Measurements from ENCODE around the gene TBL1XR1.

The TBL1XR1 gene

DNA sequence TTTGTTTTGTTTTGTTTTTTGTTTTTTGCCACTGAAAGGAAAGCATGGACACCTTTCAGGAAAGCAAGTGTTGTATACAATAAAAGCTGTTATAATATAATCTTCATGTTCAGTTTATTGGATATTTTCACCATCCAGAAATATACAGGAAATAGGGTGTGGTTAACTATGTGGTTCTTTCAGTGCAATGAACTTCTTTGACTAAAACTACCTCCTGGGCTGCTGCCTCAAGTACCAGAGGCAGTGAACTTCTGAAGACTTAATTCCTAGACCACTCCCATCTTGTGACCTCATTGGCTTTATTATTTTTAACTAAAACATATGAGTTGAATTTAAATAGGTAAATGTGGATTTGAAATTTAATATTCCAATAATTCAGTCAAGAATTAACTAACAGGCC is 27.1 kb upstream of the TBL1XR1 start:
- Histone ChIP-seq H3K4me3 (ENCODE audit: low read length) (no peak overlapping the region), H3K9ac (ENCODE audit: low read length) (no peak overlapping the region), H3K4me1 (ENCODE audit: control insufficient read depth, insufficient read depth, low read length) (peaks cover 2% of the 10 kb centered on the region), H3K9me3 (ENCODE audit: control insufficient read depth, low read length) (no peaks in the 10 kb centered on the region), H3K27me3 (replicated peaks; ENCODE audit: control insufficient read depth, insufficient read depth, low read length) (no peaks in the 10 kb centered on the region), H3K36me3 (ENCODE audit: control insufficient read depth, insufficient read depth, low read length, severe bottlenecking) (no peaks in the 10 kb centered on the region)
- no peak for DNase-seq (ENCODE audit: low read depth)

DNA sequence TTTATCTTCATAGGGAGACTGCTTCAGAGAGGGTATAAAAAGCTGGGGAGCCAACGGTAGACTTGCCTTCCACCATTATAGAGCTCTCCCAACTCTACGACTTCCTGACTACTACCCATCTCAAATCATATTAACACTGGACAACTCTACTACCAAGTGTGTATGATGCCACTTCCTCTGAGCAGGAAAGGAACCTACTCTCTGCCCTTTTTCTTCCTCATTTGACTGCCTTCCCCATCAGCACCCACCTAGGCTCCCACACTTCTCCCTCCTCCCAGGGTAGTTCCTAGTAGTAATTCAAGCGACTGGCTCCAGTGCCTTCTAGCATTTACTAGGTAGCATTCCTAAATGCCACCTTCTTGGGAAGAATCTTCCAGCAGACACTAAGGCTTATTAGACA is 24.5 kb upstream of the TBL1XR1 start:
- Histone ChIP-seq H3K4me3 (ENCODE audit: low read length) (no peak overlapping the region), H3K4me1 (ENCODE audit: control insufficient read depth, insufficient read depth, low read length) (no peaks in the 10 kb centered on the region), H3K36me3 (ENCODE audit: control insufficient read depth, insufficient read depth, low read length, severe bottlenecking) (no peaks in the 10 kb centered on the region), H3K27me3 (replicated peaks; ENCODE audit: control insufficient read depth, insufficient read depth, low read length) (no peaks in the 10 kb centered on the region), H3K9me3 (ENCODE audit: control insufficient read depth, low read length) (no peaks in the 10 kb centered on the region), H3K9ac (ENCODE audit: low read length) (no peak overlapping the region)
- no peak for DNase-seq (ENCODE audit: low read depth)

DNA sequence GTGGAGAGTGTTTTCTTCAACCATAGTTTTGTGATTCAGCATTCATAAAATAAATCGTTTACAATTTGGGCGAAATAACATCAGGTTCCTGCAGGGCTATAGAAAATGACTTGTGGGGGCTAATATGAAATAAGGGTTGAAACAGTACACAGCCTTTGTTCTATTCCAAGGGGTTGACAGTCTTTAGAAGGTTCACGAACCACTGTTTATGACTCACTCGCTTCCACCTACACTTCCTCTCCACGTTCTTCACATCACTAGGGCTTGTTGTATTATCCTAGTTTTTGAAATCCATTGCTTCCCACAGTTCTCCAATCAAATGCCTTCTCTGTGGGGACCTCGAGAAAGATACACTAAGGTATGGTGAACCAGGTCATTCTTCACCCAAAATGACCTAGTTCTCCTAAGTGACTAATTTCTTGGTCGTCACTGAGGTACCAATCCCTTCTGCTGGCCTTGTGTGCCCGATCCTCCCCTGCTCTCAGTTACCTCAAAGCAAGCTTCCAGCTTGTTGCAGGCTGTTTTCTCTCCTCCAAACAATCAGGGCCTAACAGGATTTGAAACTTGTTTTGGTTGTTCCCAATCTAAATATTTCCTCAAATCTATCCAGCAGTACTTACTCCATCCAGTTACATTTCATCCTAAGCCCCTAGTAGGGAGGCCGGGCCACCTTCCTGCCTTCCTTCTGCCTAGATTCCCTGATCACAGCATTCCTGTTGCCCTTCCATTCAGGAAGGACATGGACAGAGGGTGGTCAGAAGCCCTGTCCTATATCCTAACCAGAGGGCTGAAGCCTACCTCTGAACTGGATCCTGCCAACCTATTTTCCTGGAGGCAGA is 23.1 kb upstream of the TBL1XR1 start:
- Histone ChIP-seq H3K9ac (ENCODE audit: low read length) (no peak overlapping the region), H3K9me3 (ENCODE audit: control insufficient read depth, low read length) (no peaks in the 10 kb centered on the region), H3K4me3 (ENCODE audit: low read length) (no peak overlapping the region), H3K4me1 (ENCODE audit: control insufficient read depth, insufficient read depth, low read length) (no peaks in the 10 kb centered on the region), H3K36me3 (ENCODE audit: control insufficient read depth, insufficient read depth, low read length, severe bottlenecking) (no peaks in the 10 kb centered on the region), H3K27me3 (replicated peaks; ENCODE audit: control insufficient read depth, insufficient read depth, low read length) (no peaks in the 10 kb centered on the region)
- DNase-seq (ENCODE audit: low read depth) = no peak

DNA sequence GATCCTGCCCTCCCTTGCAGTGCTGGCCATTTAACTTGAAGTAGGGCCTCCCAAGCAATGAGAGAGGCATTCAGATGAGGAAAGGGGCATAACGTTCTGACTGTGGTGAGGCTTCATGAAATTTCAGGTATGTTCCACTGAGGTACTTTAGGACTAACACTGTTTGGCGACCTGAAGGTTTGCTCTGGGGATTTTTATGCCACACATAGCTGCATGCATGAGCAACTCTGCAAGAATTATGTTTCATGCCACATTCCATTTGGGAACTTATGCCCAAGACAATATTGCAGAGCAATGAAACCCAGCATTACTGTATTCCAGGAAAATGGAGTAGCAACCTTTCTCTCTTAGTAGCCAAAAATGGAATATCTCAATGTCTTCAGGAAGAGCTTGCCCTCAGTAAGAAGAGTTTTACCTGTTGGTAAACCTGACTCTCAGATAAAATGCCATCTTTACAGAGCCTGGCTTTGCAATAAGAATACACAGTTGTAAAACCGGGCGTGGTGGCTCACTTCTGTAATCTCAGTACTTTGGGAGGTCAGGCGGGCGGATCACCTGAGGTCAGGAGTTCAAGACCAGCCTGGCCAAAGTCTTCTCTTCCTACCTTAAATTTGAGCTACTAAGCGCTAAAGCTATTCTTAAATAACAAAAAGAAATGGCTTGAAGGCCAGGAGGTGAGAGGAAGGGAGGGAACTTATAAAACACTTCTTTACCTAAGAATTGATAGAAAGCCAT is 16.7 kb upstream of the TBL1XR1 start:
- DNase-seq (ENCODE audit: low read depth) = peak; percentile 43

DNA sequence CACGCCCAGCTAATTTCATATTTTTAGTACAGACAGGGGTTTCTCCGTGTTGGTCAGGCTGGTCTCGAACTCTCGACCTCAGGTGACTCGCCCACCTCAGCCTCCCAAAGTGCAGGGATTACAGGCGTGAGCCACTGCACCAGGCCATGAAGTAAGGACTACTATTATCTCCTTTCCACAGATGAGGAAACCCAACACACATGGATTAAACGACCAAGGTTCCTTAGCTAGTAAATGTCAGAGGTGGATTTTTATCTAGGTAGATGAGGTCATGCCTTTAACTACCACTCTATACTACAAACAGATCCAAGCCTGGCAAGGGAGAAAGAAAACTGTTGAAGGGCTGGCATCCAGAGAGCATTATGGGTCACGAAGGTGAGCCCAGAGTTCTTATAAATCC is 15.5 kb upstream of the TBL1XR1 start:
- no peak for DNase-seq (ENCODE audit: low read depth)
- no peak overlapping the region for H3K9ac ChIP-seq (ENCODE audit: low read length)
- no peaks in the 10 kb centered on the region for H3K27me3 ChIP-seq (replicated peaks; ENCODE audit: control insufficient read depth, insufficient read depth, low read length)
- H3K36me3 ChIP-seq (ENCODE audit: control insufficient read depth, insufficient read depth, low read length, severe bottlenecking) = no peaks in the 10 kb centered on the region
- H3K4me1 ChIP-seq (ENCODE audit: control insufficient read depth, insufficient read depth, low read length) = peaks cover 6% of the 10 kb centered on the region
- no peaks in the 10 kb centered on the region for H3K9me3 ChIP-seq (ENCODE audit: control insufficient read depth, low read length)
- no peak overlapping the region for H3K4me3 ChIP-seq (ENCODE audit: low read length)

More for the DNA sequence above, 16.7 kb upstream of the TBL1XR1 start:
- H3K4me1 ChIP-seq (ENCODE audit: control insufficient read depth, insufficient read depth, low read length) = peaks cover 6% of the 10 kb centered on the region
- H3K9ac ChIP-seq (ENCODE audit: low read length) = no peak overlapping the region
- no peaks in the 10 kb centered on the region for H3K36me3 ChIP-seq (ENCODE audit: control insufficient read depth, insufficient read depth, low read length, severe bottlenecking)
- no peaks in the 10 kb centered on the region for H3K27me3 ChIP-seq (replicated peaks; ENCODE audit: control insufficient read depth, insufficient read depth, low read length)
- no peak overlapping the region for H3K4me3 ChIP-seq (ENCODE audit: low read length)
- H3K9me3 ChIP-seq (ENCODE audit: control insufficient read depth, low read length) = no peaks in the 10 kb centered on the region

DNA sequence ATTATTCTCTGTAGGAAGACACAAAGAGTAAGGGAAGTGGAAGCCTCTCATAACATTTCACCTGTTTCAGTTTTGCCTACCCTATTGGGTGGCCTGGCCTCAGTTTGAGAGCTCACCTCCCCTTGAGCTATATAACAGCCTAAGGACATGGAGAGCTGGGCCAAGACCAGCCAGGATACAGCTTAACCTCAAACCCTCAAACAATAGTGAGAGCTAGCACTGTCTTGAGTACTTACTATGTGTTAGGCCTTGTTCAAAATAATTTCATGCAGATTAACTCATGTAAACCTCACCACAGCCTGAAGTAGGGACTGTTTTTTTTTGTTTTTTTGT is 15.0 kb upstream of the TBL1XR1 start:
- H3K4me3 ChIP-seq (ENCODE audit: low read length) = no peak overlapping the region
- no peak overlapping the region for H3K9ac ChIP-seq (ENCODE audit: low read length)
- no peak for DNase-seq (ENCODE audit: low read depth)
- no peaks in the 10 kb centered on the region for H3K9me3 ChIP-seq (ENCODE audit: control insufficient read depth, low read length)
- H3K36me3 ChIP-seq (ENCODE audit: control insufficient read depth, insufficient read depth, low read length, severe bottlenecking) = no peaks in the 10 kb centered on the region
- H3K4me1 ChIP-seq (ENCODE audit: control insufficient read depth, insufficient read depth, low read length) = peaks cover 6% of the 10 kb centered on the region
- H3K27me3 ChIP-seq (replicated peaks; ENCODE audit: control insufficient read depth, insufficient read depth, low read length) = no peaks in the 10 kb centered on the region

DNA sequence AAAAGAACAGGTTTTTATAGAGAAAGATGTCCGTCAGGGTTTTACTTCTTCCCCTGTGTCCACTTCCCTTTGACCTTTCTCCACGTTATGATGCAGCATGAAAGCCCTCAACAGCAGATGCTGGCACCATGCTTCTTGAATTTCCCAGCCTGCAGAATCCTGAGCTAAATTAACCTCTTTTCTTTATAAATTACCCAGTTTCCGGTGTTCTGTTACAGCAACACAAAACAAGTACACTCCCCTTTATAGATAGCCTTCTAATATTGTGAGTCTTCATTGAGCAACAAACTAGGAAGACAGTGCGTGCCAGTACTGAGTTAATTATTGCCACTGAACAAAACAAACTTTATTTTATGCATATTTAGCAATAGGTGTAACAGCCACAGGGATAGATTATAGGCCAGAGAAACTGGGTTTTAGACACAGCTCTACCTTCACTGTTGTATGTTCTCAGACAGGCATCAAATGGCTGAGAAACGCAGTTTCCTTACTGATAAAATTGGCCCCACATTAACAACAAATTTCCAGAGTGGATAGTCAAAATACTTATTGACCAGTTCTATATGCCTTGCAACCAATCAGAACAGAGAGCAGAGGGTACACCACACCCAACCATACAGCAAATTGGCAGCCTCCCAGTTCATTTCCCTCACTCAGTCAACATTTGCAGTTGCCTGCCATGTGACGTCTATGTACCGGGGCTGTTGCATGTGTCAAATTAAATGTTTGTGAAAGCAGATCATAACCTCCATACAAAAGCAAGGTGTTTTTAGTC is 14.4 kb upstream of the TBL1XR1 start:
- Histone ChIP-seq H3K27me3 (replicated peaks; ENCODE audit: control insufficient read depth, insufficient read depth, low read length) (no peaks in the 10 kb centered on the region), H3K9ac (ENCODE audit: low read length) (no peak overlapping the region), H3K4me3 (ENCODE audit: low read length) (no peak overlapping the region), H3K9me3 (ENCODE audit: control insufficient read depth, low read length) (no peaks in the 10 kb centered on the region), H3K36me3 (ENCODE audit: control insufficient read depth, insufficient read depth, low read length, severe bottlenecking) (no peaks in the 10 kb centered on the region), H3K4me1 (ENCODE audit: control insufficient read depth, insufficient read depth, low read length) (peaks cover 6% of the 10 kb centered on the region)
- DNase-seq (ENCODE audit: low read depth) = no peak

DNA sequence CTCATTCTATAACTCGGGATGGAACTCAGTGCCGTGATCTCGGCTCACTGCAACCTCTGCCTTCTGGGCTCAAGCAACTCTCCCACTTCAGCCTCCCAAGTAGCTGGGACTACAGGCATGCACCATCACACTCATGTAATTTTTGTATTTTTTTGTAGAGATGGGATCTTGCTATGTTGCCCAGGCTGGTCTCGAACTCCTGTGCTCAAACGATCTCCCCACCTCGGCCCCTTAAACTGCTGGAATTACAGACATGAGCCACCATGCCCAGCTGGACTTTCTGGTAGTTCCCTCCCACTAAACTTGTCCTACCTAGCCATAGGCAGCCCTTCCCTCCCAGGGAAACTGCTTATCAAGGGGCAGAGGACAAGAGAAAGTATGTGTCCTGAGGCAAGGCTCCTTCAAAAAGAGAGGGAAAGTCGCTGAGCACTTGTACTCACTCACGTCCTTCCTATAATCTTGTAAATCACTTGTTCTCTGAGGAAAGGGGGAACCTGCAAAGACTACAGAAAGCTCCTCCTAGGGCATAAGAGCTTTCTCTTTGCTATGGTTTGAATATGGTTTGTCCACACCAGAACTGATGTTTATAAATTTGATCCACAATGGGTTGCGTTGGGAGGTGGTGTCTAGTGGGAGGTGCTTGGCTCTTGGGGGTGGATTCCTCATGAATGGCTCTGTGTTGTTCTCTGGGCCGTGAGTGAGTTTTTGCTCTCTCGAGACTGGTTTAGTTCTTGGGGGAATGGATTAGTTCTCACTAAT is 13.6 kb upstream of the TBL1XR1 start:
- no peak for DNase-seq (ENCODE audit: low read depth)
- Histone ChIP-seq H3K27me3 (replicated peaks; ENCODE audit: control insufficient read depth, insufficient read depth, low read length) (no peaks in the 10 kb centered on the region), H3K9ac (ENCODE audit: low read length) (no peak overlapping the region), H3K9me3 (ENCODE audit: control insufficient read depth, low read length) (no peaks in the 10 kb centered on the region), H3K4me3 (ENCODE audit: low read length) (no peak overlapping the region), H3K4me1 (ENCODE audit: control insufficient read depth, insufficient read depth, low read length) (peaks cover 6% of the 10 kb centered on the region), H3K36me3 (ENCODE audit: control insufficient read depth, insufficient read depth, low read length, severe bottlenecking) (no peaks in the 10 kb centered on the region)

DNA sequence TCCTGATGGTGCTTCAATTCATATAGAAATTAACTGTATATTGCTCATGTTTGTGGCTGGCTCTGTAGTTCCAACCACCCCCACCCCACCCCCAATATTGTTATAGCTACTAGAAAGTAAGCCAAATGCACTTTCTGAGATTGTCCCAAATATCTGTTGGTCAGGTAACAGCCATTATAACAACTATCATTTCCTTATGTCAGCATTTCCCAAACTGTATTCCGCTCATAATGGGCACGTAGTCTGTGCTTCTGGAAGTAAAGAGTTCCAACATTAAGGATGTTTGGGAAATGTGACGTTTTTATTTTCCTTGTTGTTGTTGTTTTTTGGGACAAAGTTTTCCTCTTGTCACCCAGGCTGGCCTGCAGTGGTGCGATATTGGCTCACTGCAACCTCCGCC is 12.2 kb upstream of the TBL1XR1 start:
- H3K4me1 ChIP-seq (ENCODE audit: control insufficient read depth, insufficient read depth, low read length) = peaks cover 6% of the 10 kb centered on the region
- no peaks in the 10 kb centered on the region for H3K9me3 ChIP-seq (ENCODE audit: control insufficient read depth, low read length)
- no peaks in the 10 kb centered on the region for H3K27me3 ChIP-seq (replicated peaks; ENCODE audit: control insufficient read depth, insufficient read depth, low read length)
- H3K36me3 ChIP-seq (ENCODE audit: control insufficient read depth, insufficient read depth, low read length, severe bottlenecking) = no peaks in the 10 kb centered on the region
- no peak overlapping the region for H3K9ac ChIP-seq (ENCODE audit: low read length)
- no peak for DNase-seq (ENCODE audit: low read depth)
- H3K4me3 ChIP-seq (ENCODE audit: low read length) = no peak overlapping the region

DNA sequence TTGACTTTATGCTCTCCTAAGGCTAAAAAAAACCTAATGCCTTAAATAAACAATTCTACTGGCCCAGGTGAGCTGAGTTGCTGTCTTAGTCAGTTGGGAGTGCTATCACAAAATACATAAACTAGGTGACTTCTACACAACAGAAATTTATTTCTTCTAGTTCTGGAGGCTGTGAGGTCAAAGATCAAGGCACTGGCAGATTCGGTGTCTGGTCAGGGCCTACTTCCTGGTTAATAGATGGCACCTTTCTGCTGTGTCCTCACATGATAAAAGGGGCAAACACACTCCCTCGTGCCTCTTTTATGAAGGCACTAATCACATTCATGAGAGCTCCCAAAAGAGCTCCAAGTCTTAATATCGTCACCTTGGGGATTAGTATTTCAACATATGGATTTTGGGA is 11.5 kb upstream of the TBL1XR1 start:
- DNase-seq (ENCODE audit: low read depth) = no peak
- Histone ChIP-seq H3K27me3 (replicated peaks; ENCODE audit: control insufficient read depth, insufficient read depth, low read length) (no peaks in the 10 kb centered on the region), H3K36me3 (ENCODE audit: control insufficient read depth, insufficient read depth, low read length, severe bottlenecking) (no peaks in the 10 kb centered on the region), H3K9ac (ENCODE audit: low read length) (no peak overlapping the region), H3K4me1 (ENCODE audit: control insufficient read depth, insufficient read depth, low read length) (peaks cover 2% of the 10 kb centered on the region), H3K4me3 (ENCODE audit: low read length) (no peak overlapping the region), H3K9me3 (ENCODE audit: control insufficient read depth, low read length) (no peaks in the 10 kb centered on the region)

DNA sequence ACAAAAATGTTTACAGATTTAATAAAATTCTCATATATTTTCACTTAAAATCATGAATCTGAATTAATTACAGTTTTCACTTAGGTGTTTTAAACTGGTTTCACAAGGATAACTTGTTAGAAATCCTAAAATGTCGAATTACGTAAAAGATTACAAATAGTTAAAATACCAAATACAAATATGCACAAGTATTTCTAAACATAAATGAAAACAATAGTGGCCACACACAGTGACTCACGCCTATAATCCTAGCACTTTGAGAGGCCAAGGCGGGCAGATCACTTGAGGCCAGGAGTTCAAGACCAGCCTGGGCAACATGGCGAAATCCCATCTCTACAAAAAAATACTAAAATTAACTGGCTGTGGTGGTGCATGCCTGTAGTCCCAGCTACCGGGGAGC is 10.9 kb upstream of the TBL1XR1 start:
- H3K27me3 ChIP-seq (replicated peaks; ENCODE audit: control insufficient read depth, insufficient read depth, low read length) = no peaks in the 10 kb centered on the region
- H3K4me3 ChIP-seq (ENCODE audit: low read length) = no peak overlapping the region
- no peaks in the 10 kb centered on the region for H3K9me3 ChIP-seq (ENCODE audit: control insufficient read depth, low read length)
- H3K4me1 ChIP-seq (ENCODE audit: control insufficient read depth, insufficient read depth, low read length) = no peaks in the 10 kb centered on the region
- H3K9ac ChIP-seq (ENCODE audit: low read length) = no peak overlapping the region
- DNase-seq (ENCODE audit: low read depth) = no peak
- H3K36me3 ChIP-seq (ENCODE audit: control insufficient read depth, insufficient read depth, low read length, severe bottlenecking) = no peaks in the 10 kb centered on the region

Measured in adipocyte (in vitro differentiated cells).